MCF 10A (cell line): ENCODE data around the gene UNC13C. TPM values are rescaled to one million over a fixed set of nuclear protein-coding genes. Genes with fewer than 3 reads are reported as not detected.

Experiments used
- BruUV-seq: library from RNA; stranded (reverse); fragments of 400-500 nt; replicated peaks from 2 replicates; lab custom pipeline; 2021; lab: Mats Ljungman, UMichigan
- CTCF ChIA-PET: fragments of 300-600 bp; sonication (Branson Sonifier 250); formaldehyde crosslinking; extraction: SDS; loops from one replicate; lab custom pipeline; 2021; ENCODE audit warnings: antibody characterized with exemption, inconsistent platforms; lab: Yijun Ruan, JAX
- POLR2A ChIA-PET: fragments of 300-600, 350-650 bp; sonication (Branson Sonifier 250); formaldehyde crosslinking; extraction: SDS; loops from one replicate; lab custom pipeline; 2020; ENCODE audit warnings: antibody characterized with exemption, inconsistent platforms; lab: Yijun Ruan, JAX
- DNase-seq: peaks from one replicate; pipeline ENCODE4 v3.0.0-alpha.2; 2018; ENCODE audit not compliant: unreplicated experiment
- H3K27ac Mint-ChIP-seq: one replicate; pipeline ENCODE4 v1.8.0; 2022; ENCODE audit warnings: mild to moderate bottlenecking, low read depth, mixed read lengths; ENCODE audit not compliant: unreplicated experiment
- H3K27me3 Mint-ChIP-seq: one replicate; pipeline ENCODE4 v1.8.0; 2022; ENCODE audit warnings: mixed read lengths; ENCODE audit not compliant: insufficient read depth, unreplicated experiment
- H3K36me3 Mint-ChIP-seq: one replicate; pipeline ENCODE4 v1.8.0; 2022; ENCODE audit warnings: mild to moderate bottlenecking, moderate library complexity, mixed read lengths; ENCODE audit not compliant: insufficient read depth, unreplicated experiment
- H3K4me1 Mint-ChIP-seq: one replicate; pipeline ENCODE4 v1.8.0; 2022; ENCODE audit warnings: mixed read lengths; ENCODE audit not compliant: insufficient read depth, unreplicated experiment
- H3K4me3 Mint-ChIP-seq: one replicate; pipeline ENCODE4 v1.8.0; 2022; ENCODE audit warnings: mild to moderate bottlenecking, moderate library complexity, mixed read lengths; ENCODE audit not compliant: unreplicated experiment
- H3K9me3 Mint-ChIP-seq: one replicate; pipeline ENCODE4 v1.8.0; 2022; ENCODE audit warnings: mixed read lengths; ENCODE audit not compliant: unreplicated experiment
- CTCF ChIP-seq: fragments of 200-600 bp; IDR thresholded peaks from one replicate; pipeline ENCODE4 v1.8.0; 2022; ENCODE audit warnings: antibody characterized with exemption, mild to moderate bottlenecking; ENCODE audit not compliant: unreplicated experiment
- intact Hi-C: fragments of 100-400 bp; cut with micrococcal nuclease; formaldehyde crosslinking; loops from 2 replicates; pipeline ENCODE4 v1.14.1; 2022
- total RNA-seq: library from RNA; stranded (reverse); gene quantifications from 2 replicates; pipeline ENCODE4 v1.2.3, GENCODE V29; 2022

Gene UNC13C
- total RNA-seq, 1 experiment from 2014 or later: not detected

GRCh38 chr15:54109014-54109413 is 130.8 kb downstream of the UNC13C start:
- TF ChIP-seq CTCF: no peak
- no peaks in the 10 kb centered on the region for H3K36me3 Mint-ChIP-seq
- no peak overlapping the region for H3K27ac Mint-ChIP-seq
- H3K27me3 Mint-ChIP-seq: peaks cover 15% of the 10 kb centered on the region
- no peak overlapping the region for H3K4me3 Mint-ChIP-seq
- ChIA-PET POLR2A (no interaction called here), CTCF (no interaction called here)
- H3K9me3 Mint-ChIP-seq: no peaks in the 10 kb centered on the region
- intact Hi-C loops: no loop called here
- DNase-seq: no peak
- no TSS peak for BruUV-seq
- no peaks in the 10 kb centered on the region for H3K4me1 Mint-ChIP-seq

- Mint-ChIP-seq H3K27ac (no peak overlapping the region), H3K4me3 (no peak overlapping the region), H3K9me3 (peaks cover 11% of the 10 kb centered on the region), H3K4me1 (no peaks in the 10 kb centered on the region), H3K36me3 (no peaks in the 10 kb centered on the region), H3K27me3 (no peaks in the 10 kb centered on the region)
- no peak for TF ChIP-seq CTCF
- ChIA-PET POLR2A (no interaction called here), CTCF (interaction anchor here (1.2 kb wide), 1 partner anchor 12 kb away, joined by 3 read pairs; no protein-coding TSS in a partner anchor)
- no TSS peak for BruUV-seq
- intact Hi-C loops: no loop called here
- DNase-seq: no peak
These were observed 140.8 kb downstream of the UNC13C start for GRCh38 chr15:54119051-54119450.

- Mint-ChIP-seq H3K4me1 (no peaks in the 10 kb centered on the region), H3K9me3 (peaks cover 11% of the 10 kb centered on the region), H3K36me3 (no peaks in the 10 kb centered on the region), H3K27me3 (no peaks in the 10 kb centered on the region), H3K27ac (no peak overlapping the region), H3K4me3 (no peak overlapping the region)
- no peak for DNase-seq
- CTCF ChIA-PET: no interaction called here
- POLR2A ChIA-PET: no interaction called here
- no TSS peak for BruUV-seq
- no peak for TF ChIP-seq CTCF
- intact Hi-C loops: no loop called here
These were observed 142.8 kb downstream of the UNC13C start for GRCh38 chr15:54120949-54121463.

- H3K4me3 Mint-ChIP-seq: no peak overlapping the region
- intact Hi-C loops: no loop called here
- H3K4me1 Mint-ChIP-seq: no peaks in the 10 kb centered on the region
- BruUV-seq: no TSS peak
- ChIA-PET CTCF (no interaction called here), POLR2A (no interaction called here)
- no peaks in the 10 kb centered on the region for H3K36me3 Mint-ChIP-seq
- no peaks in the 10 kb centered on the region for H3K9me3 Mint-ChIP-seq
- TF ChIP-seq CTCF: no peak
- no peak overlapping the region for H3K27ac Mint-ChIP-seq
- no peak for DNase-seq
- no peaks in the 10 kb centered on the region for H3K27me3 Mint-ChIP-seq
These were observed 149.3 kb downstream of the UNC13C start for GRCh38 chr15:54127574-54127973.
